WERI-Rb-1 (cell line): ENCODE data around the gene PSMD14.

Source experiments
- DNase-seq: peaks from one replicate; pipeline ENCODE4 v3.0.0-alpha.2; 2020
- H3K27ac ChIP-seq: fragments of 250-450 bp; sonication (Bioruptor Pico); 2 replicates; pipeline ENCODE4 v1.5.1; 2020; ENCODE audit warnings: mild to moderate bottlenecking, moderate library complexity
- H3K27me3 ChIP-seq: fragments of 250-450 bp; sonication (Bioruptor Pico); 2 replicates; pipeline ENCODE4 v1.5.1; 2021; ENCODE audit warnings: mild to moderate bottlenecking, low read depth, moderate library complexity; ENCODE audit not compliant: insufficient read depth, severe bottlenecking
- H3K36me3 ChIP-seq: fragments of 250-450 bp; sonication (Bioruptor Pico); 2 replicates; pipeline ENCODE4 v1.5.1; 2020; ENCODE audit warnings: mild to moderate bottlenecking, moderate library complexity
- H3K4me3 ChIP-seq: 2 replicates; pipeline ENCODE4 v1.5.1; 2011; ENCODE audit warnings: low read depth, mild to moderate bottlenecking, control low read depth, low read length
- H3K9me3 ChIP-seq: fragments of 250-450 bp; sonication (Bioruptor Pico); 2 replicates; pipeline ENCODE4 v1.5.1; 2021; ENCODE audit warnings: mild to moderate bottlenecking, moderate library complexity; ENCODE audit not compliant: severe bottlenecking
- TF ChIP-seq, protein P1 (sequence below): IDR thresholded peaks from 2 replicates; pipeline ENCODE4 v1.5.1; 2011; ENCODE audit warnings: low read depth, mild to moderate bottlenecking, control low read depth, inconsistent platforms, low read length

The PSMD14 gene

DNA sequence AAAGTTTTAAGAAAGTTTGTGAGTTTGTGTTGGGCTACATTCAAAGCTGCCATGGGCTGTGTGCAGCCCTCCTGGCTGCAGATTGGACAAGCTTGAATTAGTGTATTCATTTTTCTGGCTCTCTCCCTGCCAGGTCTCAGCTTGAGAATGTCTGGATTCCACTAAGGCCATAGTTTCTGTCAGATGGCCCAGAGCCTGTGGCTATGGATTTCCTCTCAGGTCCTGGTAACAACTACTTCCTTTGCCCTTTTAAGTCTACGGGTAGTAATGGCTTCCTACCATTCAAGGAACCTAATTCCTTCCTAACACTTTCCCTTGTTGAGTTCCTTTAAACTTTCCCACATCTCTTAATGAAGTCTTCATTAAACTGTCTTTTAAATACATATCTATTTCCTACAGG is 24.3 kb upstream of the PSMD14 start:
- no peak for DNase-seq
- Histone ChIP-seq H3K9me3 (peaks cover 5% of the 10 kb centered on the region), H3K36me3 (no peaks in the 10 kb centered on the region), H3K4me3 (no peak overlapping the region), H3K27ac (no peak overlapping the region), H3K27me3 (no peaks in the 10 kb centered on the region)
- TF ChIP-seq, protein P1, sequence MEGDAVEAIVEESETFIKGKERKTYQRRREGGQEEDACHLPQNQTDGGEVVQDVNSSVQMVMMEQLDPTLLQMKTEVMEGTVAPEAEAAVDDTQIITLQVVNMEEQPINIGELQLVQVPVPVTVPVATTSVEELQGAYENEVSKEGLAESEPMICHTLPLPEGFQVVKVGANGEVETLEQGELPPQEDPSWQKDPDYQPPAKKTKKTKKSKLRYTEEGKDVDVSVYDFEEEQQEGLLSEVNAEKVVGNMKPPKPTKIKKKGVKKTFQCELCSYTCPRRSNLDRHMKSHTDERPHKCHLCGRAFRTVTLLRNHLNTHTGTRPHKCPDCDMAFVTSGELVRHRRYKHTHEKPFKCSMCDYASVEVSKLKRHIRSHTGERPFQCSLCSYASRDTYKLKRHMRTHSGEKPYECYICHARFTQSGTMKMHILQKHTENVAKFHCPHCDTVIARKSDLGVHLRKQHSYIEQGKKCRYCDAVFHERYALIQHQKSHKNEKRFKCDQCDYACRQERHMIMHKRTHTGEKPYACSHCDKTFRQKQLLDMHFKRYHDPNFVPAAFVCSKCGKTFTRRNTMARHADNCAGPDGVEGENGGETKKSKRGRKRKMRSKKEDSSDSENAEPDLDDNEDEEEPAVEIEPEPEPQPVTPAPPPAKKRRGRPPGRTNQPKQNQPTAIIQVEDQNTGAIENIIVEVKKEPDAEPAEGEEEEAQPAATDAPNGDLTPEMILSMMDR, result no peak

DNA sequence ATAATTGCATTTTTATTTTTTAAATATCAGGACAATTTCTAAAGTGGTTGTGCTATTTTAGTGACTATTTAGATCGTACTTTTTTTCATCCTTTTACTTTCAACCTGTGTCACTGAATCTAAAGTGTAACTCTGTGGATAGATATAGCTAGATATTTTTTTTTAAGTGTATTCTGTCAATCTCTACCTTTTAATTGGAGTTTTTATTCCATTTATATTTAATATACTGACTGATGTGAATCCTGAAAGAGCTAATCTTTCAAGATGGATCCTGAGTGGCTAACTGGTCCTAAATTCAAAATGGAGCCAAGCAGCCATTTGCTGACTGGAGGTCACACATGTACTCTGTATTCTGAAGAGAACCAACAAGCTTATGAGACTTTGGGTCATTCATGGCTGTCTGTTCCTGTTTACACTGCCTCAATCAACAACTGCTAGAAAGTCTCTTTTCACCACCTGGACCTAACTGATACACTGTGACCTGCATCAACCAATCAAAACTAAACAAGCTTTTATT is 4.6 kb upstream of the PSMD14 start:
- Histone ChIP-seq H3K27me3 (no peaks in the 10 kb centered on the region), H3K9me3 (no peaks in the 10 kb centered on the region), H3K36me3 (no peaks in the 10 kb centered on the region), H3K4me3 (no peak overlapping the region), H3K27ac (no peak overlapping the region)
- TF ChIP-seq, protein P1, result no peak
- no peak for DNase-seq

DNA sequence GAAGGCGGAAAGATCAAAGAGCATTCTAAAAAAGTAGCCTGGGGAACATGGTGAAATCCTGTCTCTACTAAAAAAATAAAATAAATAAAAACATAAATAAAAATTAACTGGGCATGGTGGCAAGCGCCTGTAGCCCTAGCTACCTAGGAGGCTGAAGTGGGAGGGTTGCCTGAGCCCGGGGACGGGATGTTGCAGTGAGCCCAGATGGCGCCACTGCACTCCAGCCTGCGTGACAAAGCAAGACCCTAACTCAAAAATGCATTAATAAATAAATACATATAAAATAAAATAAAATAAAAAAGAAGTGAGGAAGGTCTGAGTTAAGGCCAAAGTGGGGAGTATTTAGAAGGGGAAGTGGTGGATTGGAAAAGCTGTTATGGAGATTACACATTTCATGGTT is 1.3 kb upstream of the PSMD14 start:
- H3K4me3 ChIP-seq, result no peak overlapping the region; the same call in 1 of the 2 replicates
- H3K9me3 ChIP-seq, result no peaks in the 10 kb centered on the region
- TF ChIP-seq, protein P1, result peak; percentile 30; the same call in 1 of the 2 replicates
- peak overlapping the region; percentile 86 for H3K27ac ChIP-seq
- no peaks in the 10 kb centered on the region for H3K27me3 ChIP-seq
- peaks cover 4% of the 10 kb centered on the region for H3K36me3 ChIP-seq
- DNase-seq, result peak; percentile 31

DNA sequence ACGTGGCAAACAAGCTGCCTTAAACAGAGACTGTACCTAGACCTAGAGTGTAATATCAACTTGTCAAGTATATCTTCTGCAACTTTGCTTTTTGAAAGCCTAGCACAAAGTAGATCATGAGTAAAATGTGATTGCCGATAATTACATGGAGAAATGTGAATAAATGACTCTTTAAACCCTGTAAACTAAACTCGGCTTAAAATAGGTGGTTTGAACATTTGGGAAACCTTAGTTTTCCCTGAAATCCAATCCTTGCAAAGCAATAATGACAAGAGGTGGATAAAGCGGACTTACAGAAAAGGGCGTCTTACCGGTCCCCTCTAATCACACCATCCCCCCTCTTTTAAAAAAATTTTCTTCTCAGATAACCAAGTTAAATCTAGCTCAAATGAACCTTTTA is 549 bp upstream of the PSMD14 start:
- peaks cover 4% of the 10 kb centered on the region for H3K36me3 ChIP-seq
- TF ChIP-seq, protein P1, result no peak
- peak overlapping the region; percentile 70 for H3K4me3 ChIP-seq
- peak overlapping the region; percentile 86 for H3K27ac ChIP-seq
- no peaks in the 10 kb centered on the region for H3K9me3 ChIP-seq
- no peaks in the 10 kb centered on the region for H3K27me3 ChIP-seq
- DNase-seq, result no peak

DNA sequence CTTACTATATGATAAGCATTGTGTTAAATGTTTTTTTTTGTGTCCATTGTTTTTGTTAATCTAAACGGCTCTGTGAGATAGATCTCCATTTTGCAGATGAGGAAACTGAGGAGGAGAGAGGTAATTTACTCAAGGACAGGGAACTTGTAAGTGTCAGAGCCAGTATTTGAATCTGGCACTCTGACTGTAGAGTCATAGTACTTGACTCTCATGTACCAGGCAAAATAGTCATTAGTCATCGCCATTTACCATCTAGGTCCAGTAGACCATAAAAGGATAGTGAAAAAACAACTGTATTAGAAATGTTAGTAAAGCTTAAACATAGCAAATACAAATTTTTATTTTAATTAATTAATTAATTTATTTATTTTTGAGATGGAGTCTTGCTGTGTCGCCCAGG is 4.8 kb downstream of the PSMD14 start:
- H3K4me3 ChIP-seq, result no peak overlapping the region
- H3K27ac ChIP-seq, result no peak overlapping the region
- H3K9me3 ChIP-seq, result no peaks in the 10 kb centered on the region
- peaks cover 18% of the 10 kb centered on the region for H3K36me3 ChIP-seq
- TF ChIP-seq, protein P1, result no peak
- no peaks in the 10 kb centered on the region for H3K27me3 ChIP-seq
- DNase-seq, result no peak

DNA sequence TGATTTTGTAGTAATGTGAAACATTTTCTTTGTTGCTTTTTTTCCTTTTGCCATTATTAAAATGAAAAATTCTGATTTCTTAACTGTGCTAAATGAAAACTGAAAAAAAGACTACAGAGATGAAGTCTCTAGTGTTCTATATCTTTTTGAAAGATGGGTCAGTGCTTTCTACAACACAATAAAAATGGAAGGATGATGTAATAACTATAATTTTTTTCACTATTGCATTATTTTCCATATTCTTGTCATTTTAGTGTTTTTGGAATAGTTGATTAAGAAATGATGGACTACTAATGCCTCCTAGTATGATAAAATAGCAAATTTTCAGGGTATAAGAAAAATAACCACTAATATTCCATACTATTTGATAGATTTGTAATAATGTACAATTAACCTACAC is 7.2 kb downstream of the PSMD14 start:
- H3K36me3 ChIP-seq, result peaks cover 20% of the 10 kb centered on the region
- H3K27me3 ChIP-seq, result no peaks in the 10 kb centered on the region
- H3K4me3 ChIP-seq, result no peak overlapping the region
- TF ChIP-seq, protein P1, result no peak
- H3K27ac ChIP-seq, result no peak overlapping the region
- DNase-seq, result no peak
- H3K9me3 ChIP-seq, result no peaks in the 10 kb centered on the region
